ENCODE measurements around the gene HS6ST1.
"Not testable (repeated sequence)": the region's sequence is repeated elsewhere in the genome, so short reads cannot be mapped to it uniquely, and the experiment has no call there.

The HS6ST1 gene

GRCh38 chr2:128267197-128267596 lies 51.5 kb downstream of the HS6ST1 start:
- not testable (repeated sequence) for DNase-seq

- not testable (repeated sequence) for DNase-seq
Observed at GRCh38 chr2:128266463-128266862, 52.2 kb downstream of the HS6ST1 start.

GRCh38 chr2:128265608-128265993 lies 53.1 kb downstream of the HS6ST1 start:
- not testable (repeated sequence) for DNase-seq

GRCh38 chr2:128264881-128265607 lies 53.6 kb downstream of the HS6ST1 start:
- DNase-seq = no peak

GRCh38 chr2:128263902-128264331 lies 54.8 kb downstream of the HS6ST1 start:
- no peak for DNase-seq

- DNase-seq = no peak
Observed at GRCh38 chr2:128262315-128263253, 56.1 kb downstream of the HS6ST1 start.

- DNase-seq = no peak
Observed at GRCh38 chr2:128261245-128262128, 57.2 kb downstream of the HS6ST1 start.

- no peak for DNase-seq
Observed at GRCh38 chr2:128260239-128261138, 58.2 kb downstream of the HS6ST1 start.

- DNase-seq = no peak
Observed at GRCh38 chr2:128259585-128259984, 59.1 kb downstream of the HS6ST1 start.

GRCh38 chr2:128258218-128258617 lies 60.5 kb downstream of the HS6ST1 start:
- no peak for DNase-seq

GRCh38 chr2:128252501-128252900 lies 66.2 kb downstream of the HS6ST1 start:
- DNase-seq = no peak

- not testable (repeated sequence) for DNase-seq
Observed at GRCh38 chr2:128252086-128252485, 66.6 kb downstream of the HS6ST1 start.

GRCh38 chr2:128250229-128251025 lies 68.2 kb downstream of the HS6ST1 start:
- no peak for DNase-seq

GRCh38 chr2:128249555-128249954 lies 69.1 kb downstream of the HS6ST1 start:
- no peak for DNase-seq

GRCh38 chr2:128245813-128246212 lies 72.9 kb downstream of the HS6ST1 start:
- no peak for DNase-seq

GRCh38 chr2:128241896-128242295 lies 76.8 kb downstream of the HS6ST1 start:
- DNase-seq = no peak

- no peak for DNase-seq
Observed at GRCh38 chr2:128237911-128238697, 80.6 kb downstream of the HS6ST1 start.

- DNase-seq = no peak
Observed at GRCh38 chr2:128237081-128237534, 81.6 kb downstream of the HS6ST1 start.

- no peak for DNase-seq
Observed at GRCh38 chr2:128236491-128237035, 82.1 kb downstream of the HS6ST1 start.

- DNase-seq = no peak
Observed at GRCh38 chr2:128235581-128235980, 83.1 kb downstream of the HS6ST1 start.
